ENCODE measurements around the gene DLG2. TPM values are rescaled to one million over a fixed set of nuclear protein-coding genes. Genes with fewer than 3 reads are reported as not detected.

Gene DLG2
- total RNA-seq, 4 donors from 2014 or later = 0.18 to 8.3 (median 2.5) TPM

DNA sequence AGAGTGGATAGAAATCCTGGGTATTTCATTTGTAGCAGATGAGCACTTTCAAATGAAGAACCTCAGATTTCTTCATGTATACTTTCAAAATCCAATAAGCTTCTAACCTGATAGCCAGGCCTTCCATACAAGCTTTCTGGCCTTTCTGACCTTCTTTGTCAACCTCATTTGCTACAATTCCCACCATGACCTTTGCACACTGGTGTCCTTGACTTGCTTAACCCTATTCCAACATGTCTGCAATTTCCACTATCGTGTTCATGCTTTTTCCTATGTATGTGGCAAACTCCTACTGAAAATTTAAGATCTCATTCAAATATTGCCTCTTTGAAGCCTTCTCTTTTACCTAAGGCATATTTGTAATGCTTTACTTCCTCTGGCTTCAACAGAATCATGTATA is 2098.9 kb downstream of the DLG2 start:
- Histone ChIP-seq H3K4me1 (no peaks in the 10 kb centered on the region), H3K27me3 (no peaks in the 10 kb centered on the region), H3K27ac (no peak overlapping the region), H3K4me3 (no peak overlapping the region), H3K36me3 (no peaks in the 10 kb centered on the region), H3K9me3 (no peaks in the 10 kb centered on the region)
- TF ChIP-seq POLR2A (IDR thresholded peaks at IDR 0.05) = no peak
- TF ChIP-seq, protein P1, sequence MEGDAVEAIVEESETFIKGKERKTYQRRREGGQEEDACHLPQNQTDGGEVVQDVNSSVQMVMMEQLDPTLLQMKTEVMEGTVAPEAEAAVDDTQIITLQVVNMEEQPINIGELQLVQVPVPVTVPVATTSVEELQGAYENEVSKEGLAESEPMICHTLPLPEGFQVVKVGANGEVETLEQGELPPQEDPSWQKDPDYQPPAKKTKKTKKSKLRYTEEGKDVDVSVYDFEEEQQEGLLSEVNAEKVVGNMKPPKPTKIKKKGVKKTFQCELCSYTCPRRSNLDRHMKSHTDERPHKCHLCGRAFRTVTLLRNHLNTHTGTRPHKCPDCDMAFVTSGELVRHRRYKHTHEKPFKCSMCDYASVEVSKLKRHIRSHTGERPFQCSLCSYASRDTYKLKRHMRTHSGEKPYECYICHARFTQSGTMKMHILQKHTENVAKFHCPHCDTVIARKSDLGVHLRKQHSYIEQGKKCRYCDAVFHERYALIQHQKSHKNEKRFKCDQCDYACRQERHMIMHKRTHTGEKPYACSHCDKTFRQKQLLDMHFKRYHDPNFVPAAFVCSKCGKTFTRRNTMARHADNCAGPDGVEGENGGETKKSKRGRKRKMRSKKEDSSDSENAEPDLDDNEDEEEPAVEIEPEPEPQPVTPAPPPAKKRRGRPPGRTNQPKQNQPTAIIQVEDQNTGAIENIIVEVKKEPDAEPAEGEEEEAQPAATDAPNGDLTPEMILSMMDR (IDR thresholded peaks at IDR 0.05) = no peak
- DNase-seq = no peak

DNA sequence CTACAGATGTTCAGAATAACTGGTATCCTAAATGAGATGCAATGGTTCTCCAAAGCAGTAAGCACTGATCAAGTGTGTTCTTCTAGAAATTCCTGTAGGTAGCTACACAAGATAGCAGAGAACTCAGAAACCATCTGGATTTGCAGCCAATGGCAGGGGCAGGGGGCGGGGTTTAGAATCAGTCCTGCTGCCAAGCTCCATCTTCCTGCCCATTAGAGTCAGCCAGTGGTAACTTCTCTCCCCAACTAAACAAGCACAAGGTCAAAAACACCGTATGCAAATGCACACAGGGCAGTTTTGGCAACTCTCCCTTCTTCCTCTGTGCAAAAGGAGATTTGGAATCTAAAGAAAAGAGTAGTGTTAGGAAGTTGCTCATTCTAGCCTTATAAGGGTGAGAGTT is 2103.5 kb downstream of the DLG2 start:
- Histone ChIP-seq H3K4me3 (no peak overlapping the region), H3K27me3 (no peaks in the 10 kb centered on the region), H3K27ac (no peak overlapping the region), H3K36me3 (no peaks in the 10 kb centered on the region), H3K9me3 (no peaks in the 10 kb centered on the region), H3K4me1 (no peaks in the 10 kb centered on the region)
- no peak for DNase-seq
- TF ChIP-seq, protein P1 (IDR thresholded peaks at IDR 0.05) = no peak
- TF ChIP-seq POLR2A (IDR thresholded peaks at IDR 0.05) = no peak

- TF ChIP-seq, protein P1 (IDR thresholded peaks at IDR 0.05) = no peak
- TF ChIP-seq POLR2A (IDR thresholded peaks at IDR 0.05) = no peak
Measured at GRCh38 chr11:83522911-83523310, 2104.2 kb downstream of the DLG2 start.

DNA sequence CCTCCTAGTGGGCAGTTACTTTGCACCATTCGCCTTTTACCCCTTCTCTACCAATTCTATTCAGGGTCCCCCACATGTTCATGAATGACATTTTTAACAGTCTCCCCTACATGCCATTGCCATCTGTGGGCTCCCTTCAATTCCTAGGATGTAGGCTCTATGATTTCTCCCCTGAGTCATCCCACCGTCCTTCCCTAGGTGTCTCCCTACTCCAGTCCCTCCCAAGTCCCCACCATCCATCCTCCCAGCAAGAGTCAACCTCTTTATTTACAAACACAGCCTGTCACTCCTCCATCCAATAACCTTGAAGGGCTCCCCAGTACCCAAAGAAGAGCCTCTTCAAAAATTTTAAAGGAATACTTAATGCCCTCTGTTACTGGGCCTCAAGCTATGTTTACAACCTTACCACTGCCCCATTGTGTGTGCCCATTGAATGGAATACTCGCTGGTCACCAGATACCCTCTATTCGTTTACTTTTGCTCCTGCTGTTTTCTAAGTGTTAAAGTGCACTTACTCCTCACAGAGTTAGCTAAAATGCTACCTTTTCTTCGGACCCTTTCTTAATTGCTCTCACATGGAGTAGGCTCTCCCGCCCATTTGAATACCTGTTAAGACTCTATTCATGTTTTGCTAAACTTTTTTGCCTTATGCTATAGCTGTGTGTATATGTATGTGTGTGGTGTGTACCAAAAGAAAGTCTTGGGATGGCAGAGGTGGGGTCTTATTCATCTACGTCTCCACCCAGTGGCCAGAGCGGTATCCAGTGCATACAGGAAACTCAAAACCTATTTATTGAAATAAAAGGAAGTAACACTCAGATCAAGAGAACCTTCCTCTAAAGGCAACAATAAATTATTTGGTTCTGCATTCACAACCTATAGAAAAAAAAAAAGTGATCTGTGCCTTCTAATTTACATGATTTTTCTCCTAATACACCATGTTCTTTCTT is 2105.2 kb downstream of the DLG2 start:
- Histone ChIP-seq H3K36me3 (no peaks in the 10 kb centered on the region), H3K27ac (no peak overlapping the region), H3K9me3 (no peaks in the 10 kb centered on the region), H3K27me3 (no peaks in the 10 kb centered on the region), H3K4me1 (no peaks in the 10 kb centered on the region), H3K4me3 (no peak overlapping the region)
- TF ChIP-seq, protein P1 (IDR thresholded peaks at IDR 0.05) = peak in 3 of 6 experiments; percentile 40 to 46 (median 44)
- TF ChIP-seq POLR2A (IDR thresholded peaks at IDR 0.05) = no peak
- peak in 1 of 3 donors; percentile 48 for DNase-seq

More at GRCh38 chr11:83522911-83523310, 2104.2 kb downstream of the DLG2 start:
- Histone ChIP-seq H3K27me3 (no peaks in the 10 kb centered on the region), H3K36me3 (no peaks in the 10 kb centered on the region), H3K4me1 (no peaks in the 10 kb centered on the region), H3K27ac (no peak overlapping the region), H3K9me3 (no peaks in the 10 kb centered on the region), H3K4me3 (no peak overlapping the region)
- DNase-seq = no peak

DNA sequence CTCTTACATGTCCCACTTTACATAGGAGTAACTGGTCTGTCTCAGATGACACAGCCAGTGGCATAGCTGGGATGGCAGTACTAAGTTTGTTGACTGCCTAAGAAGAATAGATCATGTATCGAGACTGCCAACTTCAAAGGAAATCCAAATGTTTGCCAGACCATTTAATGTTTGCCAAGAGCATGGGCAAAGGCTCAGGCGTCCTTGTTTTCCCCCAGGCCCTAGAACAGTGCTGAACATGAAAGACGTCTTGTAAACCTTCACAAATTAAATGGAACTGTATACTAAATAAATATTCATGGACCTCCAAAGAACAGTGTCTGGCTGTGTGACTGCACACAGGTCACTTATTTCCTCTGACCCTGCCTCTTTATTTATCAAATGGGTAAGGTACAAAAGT is 2106.3 kb downstream of the DLG2 start:
- H3K4me1 ChIP-seq = no peaks in the 10 kb centered on the region
- no peak for DNase-seq
- no peak overlapping the region for H3K4me3 ChIP-seq
- TF ChIP-seq, protein P1 (IDR thresholded peaks at IDR 0.05) = no peak
- TF ChIP-seq POLR2A (IDR thresholded peaks at IDR 0.05) = no peak
- H3K27ac ChIP-seq = no peak overlapping the region
- H3K9me3 ChIP-seq = no peaks in the 10 kb centered on the region
- no peaks in the 10 kb centered on the region for H3K36me3 ChIP-seq
- no peaks in the 10 kb centered on the region for H3K27me3 ChIP-seq
